ENCODE measurements around the gene SUGP2.

- TF ChIP-seq GTF3C2 (IDR thresholded peaks at IDR 0.05; ENCODE audit: borderline replicate concordance, extremely low read depth, insufficient read length) (no peak), POLR2A (conservative IDR thresholded peaks at IDR 0.05) (no peak)
These were observed 45.9 kb downstream of the SUGP2 start for GRCh38 chr19:18987456-18987855.

Data from K562 (cell line).